Loucy (cell line): ENCODE results near the gene CCL17.

Experiments
- CTCF ChIP-seq: fragments of 200-600 bp; sonication (generic); conservative IDR thresholded peaks from 2 replicates; pipeline ENCODE4 v1.5.1; 2014; ENCODE audit warnings: mild to moderate bottlenecking, antibody characterized with exemption, low read length
- EZH2phosphoT487 ChIP-seq: fragments of 200-600 bp; IDR thresholded peaks from 2 replicates; pipeline ENCODE4 v1.6.1; 2018; ENCODE audit warnings: antibody characterized with exemption, mild to moderate bottlenecking, moderate library complexity, borderline replicate concordance

- TF ChIP-seq CTCF (no peak), EZH2phosphoT487 (no peak)
These were observed 20.0 kb downstream of the CCL17 start for GRCh38 chr16:57424583-57424982.
